H1 (cell line): ENCODE results near the gene MMAB. TPM values are rescaled to one million over a fixed set of nuclear protein-coding genes. Genes with fewer than 3 reads are reported as not detected.

Experiments used
- CTCF ChIA-PET: fragments of 300-600 bp; sonication (Branson Sonifier 250); formaldehyde crosslinking; loops from one replicate; lab custom pipeline; 2021; ENCODE audit not compliant: partially characterized antibody; lab: Charles Lee
- POLR2A ChIA-PET: fragments of 300-600 bp; sonication (Branson Sonifier 250); formaldehyde crosslinking; loops from one replicate; lab custom pipeline; 2021; ENCODE audit warnings: inconsistent platforms; ENCODE audit not compliant: partially characterized antibody; lab: Charles Lee
- DNase-seq, 2 experiments: peaks; one replicate each; pipeline versions ENCODE4 v3.0.0 to v3.0.0-alpha.2; 2010 to 2022; ENCODE audit warnings: low spot score in 2 of 2, low read depth in 1 of 2, mixed read lengths in 1 of 2
- FAIRE-seq: peaks from 2 replicates; lab custom pipeline; 2011; peaks lifted over from hg19 to GRCh38; lab: Jason Lieb, UNC
- H2AFZ ChIP-seq: 2 replicates; pipeline ENCODE4 v1.8.1; 2012; ENCODE audit warnings: low read length, inconsistent platforms
- H2AK5ac ChIP-seq: 2 replicates; pipeline ENCODE4 v1.6.1; 2013; ENCODE audit warnings: low read depth, low read length
- H2BK120ac ChIP-seq: replicated peaks from 2 replicates; pipeline ENCODE3; 2013; ENCODE audit warnings: low read depth, low read length, inconsistent platforms
- H2BK12ac ChIP-seq: 2 replicates; pipeline ENCODE4 v1.6.1; 2013; ENCODE audit warnings: low read depth, low read length
- H2BK15ac ChIP-seq: 2 replicates; pipeline ENCODE4 v1.6.1; 2013; ENCODE audit warnings: low read length
- H2BK20ac ChIP-seq: 2 replicates; pipeline ENCODE4 v1.6.1; 2013; ENCODE audit warnings: low read length
- H2BK5ac ChIP-seq: 2 replicates; pipeline ENCODE4 v1.6.1; 2013; ENCODE audit warnings: low read depth, low read length
- H3K14ac ChIP-seq: 2 replicates; pipeline ENCODE4 v1.6.1; 2013; ENCODE audit warnings: inconsistent platforms; ENCODE audit not compliant: insufficient read length
- H3K18ac ChIP-seq: 2 replicates; pipeline ENCODE4 v1.6.1; 2013; ENCODE audit warnings: low read length; ENCODE audit errors: extremely low read depth
- H3K23ac ChIP-seq: 2 replicates; pipeline ENCODE4 v1.6.1; 2013; ENCODE audit warnings: inconsistent platforms; ENCODE audit not compliant: insufficient read length
- H3K23me2 ChIP-seq: 2 replicates; pipeline ENCODE4 v1.6.1; 2013; ENCODE audit warnings: low read depth, low read length
- H3K27ac ChIP-seq: 2 replicates; pipeline ENCODE4 v1.6.1; 2011; ENCODE audit warnings: low read depth, low read length, inconsistent platforms
- H3K27me3 ChIP-seq, 4 experiments: replicated peaks in 1 of 4; 1 replicate in 1 of 4; 2 replicates in 3 of 4; pipeline versions ENCODE4 v1.6.1 to v1.8.1; 2011 to 2013; ENCODE audit warnings: low read length in 3 of 4, mild to moderate bottlenecking in 3 of 4, inconsistent platforms in 2 of 4, mixed read lengths in 2 of 4, moderate library complexity in 1 of 4; ENCODE audit not compliant: control insufficient read depth in 3 of 4, insufficient read depth in 3 of 4; ENCODE audit errors: extremely low read depth in 1 of 4
- H3K36me3 ChIP-seq, 4 experiments: 2 replicates each; pipeline versions ENCODE4 v1.6.1 to v1.8.1; 2011 to 2013; ENCODE audit warnings: mild to moderate bottlenecking in 4 of 4, low read length in 3 of 4, moderate library complexity in 2 of 4, control low read depth in 1 of 4, inconsistent platforms in 1 of 4; ENCODE audit not compliant: insufficient read depth in 4 of 4, control insufficient read depth in 2 of 4
- H3K4ac ChIP-seq: replicated peaks from 2 replicates; pipeline ENCODE3; 2013; ENCODE audit warnings: low read length, low read depth, mixed read lengths, inconsistent platforms; ENCODE audit not compliant: insufficient read length
- H3K4me1 ChIP-seq, 4 experiments: replicated peaks in 1 of 4; 1 replicate in 1 of 4; 2 replicates in 3 of 4; pipeline versions ENCODE4 v1.6.1 to v1.8.1; 2011 to 2013; ENCODE audit warnings: low read length in 3 of 4, inconsistent platforms in 2 of 4, mixed read lengths in 1 of 4; ENCODE audit not compliant: insufficient read depth in 4 of 4, control insufficient read depth in 3 of 4
- H3K4me2 ChIP-seq, 2 experiments: 2 replicates each; pipeline versions ENCODE4 v1.6.1 to v1.8.1; 2011 to 2013; ENCODE audit warnings: low read depth in 2 of 2, low read length in 2 of 2, control low read depth in 1 of 2, inconsistent platforms in 1 of 2, mild to moderate bottlenecking in 1 of 2; ENCODE audit not compliant: insufficient read depth in 1 of 2
- H3K4me3 ChIP-seq, 4 experiments: fragments of 200-600, 300-600 bp in 1 of 4; sonication (generic), shearing (Covaris generic), sonication (Bioruptor Twin) in 1 of 4; 2 replicates each; pipeline versions ENCODE4 v1.5.1 to v1.8.1; 2011 to 2016; ENCODE audit warnings: low read length in 4 of 4, low read depth in 3 of 4, control low read depth in 2 of 4, inconsistent platforms in 2 of 4, mild to moderate bottlenecking in 2 of 4, mixed read lengths in 1 of 4, moderate library complexity in 1 of 4; ENCODE audit not compliant: insufficient read depth in 2 of 4; ENCODE audit errors: extremely low read depth in 1 of 4
- H3K56ac ChIP-seq: replicated peaks from 2 replicates; pipeline ENCODE3; 2013; ENCODE audit warnings: low read depth, mild to moderate bottlenecking, mixed read lengths, low read length, inconsistent platforms; ENCODE audit not compliant: insufficient read length
- H3K79me1 ChIP-seq: 2 replicates; pipeline ENCODE4 v1.6.1; 2013; ENCODE audit warnings: low read depth, low read length, control low read depth
- H3K79me2 ChIP-seq, 2 experiments: 2 replicates each; pipeline versions ENCODE4 v1.6.1 to v1.8.1; 2012 to 2013; ENCODE audit warnings: low read length in 2 of 2, mild to moderate bottlenecking in 2 of 2, inconsistent platforms in 1 of 2; ENCODE audit not compliant: insufficient read depth in 2 of 2, control insufficient read depth in 1 of 2
- H3K9ac ChIP-seq, 4 experiments: replicated peaks in 1 of 4; 1 replicate in 1 of 4; 2 replicates in 3 of 4; pipeline versions ENCODE4 v1.6.1 to v1.8.1; 2011 to 2013; ENCODE audit warnings: low read depth in 3 of 4, low read length in 3 of 4, control low read depth in 2 of 4, mild to moderate bottlenecking in 2 of 4, moderate library complexity in 2 of 4, inconsistent platforms in 1 of 4; ENCODE audit errors: extremely low read depth in 1 of 4
- H3K9me3 ChIP-seq, 2 experiments: 2 replicates each; pipeline versions ENCODE4 v1.6.1 to v1.8.1; 2012 to 2013; ENCODE audit warnings: mild to moderate bottlenecking in 2 of 2, moderate library complexity in 2 of 2, control low read depth in 1 of 2, inconsistent platforms in 1 of 2, low read depth in 1 of 2, low read length in 1 of 2, mixed read lengths in 1 of 2; ENCODE audit not compliant: insufficient read depth in 2 of 2
- H4K20me1 ChIP-seq, 2 experiments: replicated peaks in 1 of 2; 2 replicates each; pipeline versions ENCODE3 to v1.8.1; 2011 to 2013; ENCODE audit warnings: inconsistent platforms in 2 of 2, low read length in 2 of 2, mild to moderate bottlenecking in 1 of 2; ENCODE audit not compliant: insufficient read depth in 2 of 2, control insufficient read depth in 1 of 2
- H4K5ac ChIP-seq: 2 replicates; pipeline ENCODE4 v1.6.1; 2013; ENCODE audit warnings: low read length, low read depth, mixed read lengths, inconsistent platforms; ENCODE audit not compliant: insufficient read length
- H4K8ac ChIP-seq: 2 replicates; pipeline ENCODE4 v1.8.0; 2013; ENCODE audit warnings: mild to moderate bottlenecking, moderate library complexity, low read length, inconsistent platforms; ENCODE audit not compliant: insufficient read depth; ENCODE audit errors: extremely low read depth
- H4K91ac ChIP-seq: replicated peaks from 2 replicates; pipeline ENCODE3; 2013; ENCODE audit warnings: low read length, mixed read lengths, inconsistent platforms; ENCODE audit not compliant: insufficient read length
- KDM4A ChIP-seq: IDR thresholded peaks from one replicate; pipeline ENCODE4 v1.7.1; 2012; ENCODE audit warnings: low read depth, mild to moderate bottlenecking, moderate library complexity, low read length, inconsistent platforms; ENCODE audit not compliant: severe bottlenecking
- MAX ChIP-seq: IDR thresholded peaks from 2 replicates; pipeline ENCODE4 v1.6.1; 2012; ENCODE audit warnings: inconsistent platforms
- WGBS, 2 experiments: shearing (Covaris generic) in 1 of 2; methylation state at CpG; one replicate each; pipeline versions ENCODE4 v1.1.6 to v1.1.7; 2013 to 2015; ENCODE audit warnings: low lambda C conversion rate in 2 of 2, mixed read lengths in 2 of 2, inconsistent platforms in 1 of 2, low coverage in 1 of 2, missing lambda C conversion rate in 1 of 2; ENCODE audit not compliant: insufficient replicate concordance in 2 of 2, insufficient coverage in 1 of 2, insufficient read length in 1 of 2; ENCODE audit errors: extremely low coverage in 1 of 2, missing lambda C conversion rate in 1 of 2; 5-methylcytosine and 5-hydroxymethylcytosine counted together
- polyA plus RNA-seq, 7 experiments: library from polyadenylated mRNA; depleted of rRNA in 3 of 7; stranded (reverse) in 5 of 7; unstranded in 2 of 7; fragments of >200 nt in 5 of 7; fragments of 200-250 nt in 2 of 7; gene quantifications; 1 replicate in 5 of 7; 2 replicates in 1 of 7; 4 replicates in 1 of 7; pipeline versions ENCODE4 v1.2.1 to v1.2.3, GENCODE V29; 2011 to 2013; ENCODE audit warnings: missing spikeins in 2 of 7, mixed read lengths in 2 of 7
- total RNA-seq: library from RNA; stranded (reverse); fragmentation: NEBNext Ultra II Directional; extraction: Animal tissue kit (Norgen Biotek cat#: 25700); gene quantifications from 2 replicates; pipeline ENCODE4 v1.2.1, GENCODE V29; 2021

The MMAB gene
- total and polyA plus RNA-seq, 2 of the 8 experiments (the other 6 are each of a cell fraction or from before 2014, with no cell fraction given), result 12.9 to 18.5 TPM

DNA sequence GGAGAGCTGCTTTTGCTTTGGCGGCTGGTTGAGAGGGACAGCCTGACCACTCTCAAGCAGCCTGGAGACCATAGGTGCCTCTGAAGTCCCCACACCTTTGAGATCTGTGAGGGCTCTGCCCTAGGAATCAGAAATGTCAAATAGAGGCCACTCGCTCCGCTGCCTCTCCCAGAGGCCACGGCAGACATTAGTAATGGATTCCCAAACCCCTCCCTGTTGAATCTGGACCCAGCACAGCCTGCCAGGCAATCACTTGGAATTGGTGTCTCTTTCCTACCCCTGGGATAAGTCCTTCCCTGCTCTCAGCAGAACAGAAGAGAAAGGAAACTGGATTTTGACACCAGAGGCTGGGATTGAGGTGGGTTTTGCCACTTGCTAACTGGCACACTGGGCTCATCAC is 25.0 kb downstream of the MMAB start:
- Histone ChIP-seq H2BK20ac (no peak overlapping the region), H3K23me2 (no peaks in the 10 kb centered on the region), H3K23ac (no peak overlapping the region), H4K5ac (no peak overlapping the region), H3K27me3 (no peaks in the 10 kb centered on the region; a peak in 2 of 7 replicates), H3K9ac (no peak overlapping the region), H3K4me2 (no peak overlapping the region), H3K56ac (no peak overlapping the region), H3K79me1 (no peaks in the 10 kb centered on the region), H3K4me1 (no peaks in the 10 kb centered on the region), H3K27ac (no peak overlapping the region), H2BK120ac (no peak overlapping the region), H2AK5ac (no peak overlapping the region), H2BK12ac (no peak overlapping the region), H4K20me1 (peaks cover under 1 to 2% of the 10 kb centered on the region in 2 experiments), H3K18ac (no peak overlapping the region), H3K36me3 (no peaks in the 10 kb centered on the region), H2AFZ (no peak overlapping the region), H4K91ac (no peak overlapping the region), H4K8ac (no peak overlapping the region), H3K4ac (no peak overlapping the region), H3K14ac (no peak overlapping the region), H3K9me3 (no peaks in the 10 kb centered on the region), H3K4me3 (no peak overlapping the region), H2BK5ac (no peak overlapping the region), H2BK15ac (no peak overlapping the region), H3K79me2 (no peaks in the 10 kb centered on the region)
- ChIA-PET CTCF (interaction anchor here (0.9 to 2.5 kb wide), 2 partner anchors 31 to 65 kb away, joined by 3 to 10 read pairs; no protein-coding TSS in a partner anchor), POLR2A (no interaction called here)
- 80% methylated on average over 4 of the region's 4 CpGs; no CpG with 5 or more reads in 1 of the 2 experiments for WGBS, 2 experiments
- DNase-seq, result no peak
- FAIRE-seq, result no peak
- TF ChIP-seq KDM4A (no peak), MAX (no peak)
